H9 (cell line): ENCODE measurements around the gene CHN1. TPM values are rescaled to one million over a fixed set of nuclear protein-coding genes. Genes with fewer than 3 reads are reported as not detected.

ENCODE experiments used
- DNase-seq: peaks from one replicate; pipeline ENCODE4 v3.0.0-alpha.2; 2017
- H2AFZ ChIP-seq: one replicate; pipeline ENCODE4 v1.6.1; 2013; ENCODE audit warnings: mild to moderate bottlenecking, low read length, control low read depth, moderate library complexity
- H2AK5ac ChIP-seq: 2 replicates; pipeline ENCODE4 v1.6.1; 2013; ENCODE audit warnings: low read length, control low read depth, mixed read lengths; ENCODE audit not compliant: insufficient read length
- H2BK120ac ChIP-seq: one replicate; pipeline ENCODE4 v1.6.1; 2013; ENCODE audit warnings: low read depth, mild to moderate bottlenecking, low read length, control low read depth, inconsistent platforms; ENCODE audit not compliant: poor library complexity, severe bottlenecking
- H2BK12ac ChIP-seq: 2 replicates; pipeline ENCODE4 v1.6.1; 2013; ENCODE audit warnings: low read length, control low read depth, mixed read lengths, low read depth; ENCODE audit not compliant: insufficient read length
- H2BK15ac ChIP-seq: 2 replicates; pipeline ENCODE4 v1.6.1; 2013; ENCODE audit warnings: low read depth, low read length, control low read depth
- H2BK20ac ChIP-seq: one replicate; pipeline ENCODE4 v1.6.1; 2013; ENCODE audit warnings: low read depth, mild to moderate bottlenecking, low read length, control low read depth, inconsistent platforms; ENCODE audit not compliant: poor library complexity, severe bottlenecking
- H2BK5ac ChIP-seq: 2 replicates; pipeline ENCODE4 v1.6.1; 2013; ENCODE audit warnings: low read length, control low read depth, mixed read lengths; ENCODE audit not compliant: insufficient read length
- H3K14ac ChIP-seq: 2 replicates; pipeline ENCODE4 v1.6.1; 2013; ENCODE audit warnings: low read length, control low read depth; ENCODE audit not compliant: insufficient read depth
- H3K18ac ChIP-seq: 2 replicates; pipeline ENCODE4 v1.6.1; 2013; ENCODE audit warnings: low read depth, mild to moderate bottlenecking, mixed read lengths, low read length, control low read depth; ENCODE audit not compliant: insufficient read length
- H3K23ac ChIP-seq: 2 replicates; pipeline ENCODE4 v1.6.1; 2013; ENCODE audit warnings: low read length, control low read depth, mixed read lengths, low read depth; ENCODE audit not compliant: insufficient read length
- H3K23me2 ChIP-seq: 2 replicates; pipeline ENCODE4 v1.6.1; 2013; ENCODE audit warnings: low read depth, mild to moderate bottlenecking, mixed read lengths, low read length, control low read depth; ENCODE audit not compliant: insufficient read length, poor library complexity, severe bottlenecking
- H3K27ac ChIP-seq: 2 replicates; pipeline ENCODE4 v1.5.1; 2013; ENCODE audit warnings: low read length, control low read depth, mixed read lengths, low read depth; ENCODE audit not compliant: insufficient read length
- H3K27me3 ChIP-seq: 2 replicates; pipeline ENCODE4 v1.6.1; 2013; ENCODE audit warnings: low read length, control low read depth, inconsistent platforms; ENCODE audit not compliant: insufficient read depth
- H3K4ac ChIP-seq: 2 replicates; pipeline ENCODE4 v1.6.1; 2013; ENCODE audit warnings: low read depth, mild to moderate bottlenecking, control low read depth, inconsistent platforms, low read length, moderate library complexity
- H3K4me1 ChIP-seq: 2 replicates; pipeline ENCODE4 v1.6.1; 2013; ENCODE audit warnings: low read length, control low read depth, inconsistent platforms; ENCODE audit not compliant: insufficient read depth
- H3K4me2 ChIP-seq: 2 replicates; pipeline ENCODE4 v1.6.1; 2013; ENCODE audit warnings: low read length, control low read depth, mixed read lengths; ENCODE audit not compliant: insufficient read length, insufficient read depth
- H3K56ac ChIP-seq: 2 replicates; pipeline ENCODE4 v1.6.1; 2013; ENCODE audit warnings: low read depth, mild to moderate bottlenecking, mixed read lengths, low read length, control low read depth; ENCODE audit not compliant: insufficient read length
- H3K79me1 ChIP-seq: 2 replicates; pipeline ENCODE4 v1.6.1; 2013; ENCODE audit warnings: low read depth, mild to moderate bottlenecking, moderate library complexity, low read length, control low read depth, inconsistent platforms; ENCODE audit not compliant: insufficient read depth, poor library complexity, severe bottlenecking
- H3K79me2 ChIP-seq: 2 replicates; pipeline ENCODE4 v1.6.1; 2013; ENCODE audit warnings: low read length, control low read depth, inconsistent platforms; ENCODE audit not compliant: insufficient read depth
- H3K9ac ChIP-seq: 2 replicates; pipeline ENCODE4 v1.6.1; 2013; ENCODE audit warnings: low read length, control low read depth, mixed read lengths; ENCODE audit not compliant: insufficient read length; ENCODE audit errors: extremely low read depth
- H3K9me3 ChIP-seq: one replicate; pipeline ENCODE4 v1.6.1; 2013; ENCODE audit warnings: low read depth, low read length, inconsistent platforms; ENCODE audit not compliant: control insufficient read depth
- H3T11ph ChIP-seq: one replicate; pipeline ENCODE4 v1.6.1; 2013; ENCODE audit warnings: mild to moderate bottlenecking, low read length, control low read depth, inconsistent platforms
- H4K20me1 ChIP-seq: one replicate; pipeline ENCODE4 v1.6.1; 2013; ENCODE audit not compliant: control insufficient read depth, insufficient read length, insufficient read depth
- H4K5ac ChIP-seq: 2 replicates; pipeline ENCODE4 v1.6.1; 2013; ENCODE audit warnings: low read depth, mild to moderate bottlenecking, mixed read lengths, low read length, control low read depth; ENCODE audit not compliant: insufficient read length
- H4K8ac ChIP-seq: replicated peaks from 2 replicates; pipeline ENCODE4 v1.6.1; 2013; ENCODE audit warnings: low read length, control low read depth, mixed read lengths, low read depth; ENCODE audit not compliant: insufficient read length
- H4K91ac ChIP-seq: 2 replicates; pipeline ENCODE4 v1.6.1; 2013; ENCODE audit warnings: low read depth, mild to moderate bottlenecking, moderate library complexity, mixed read lengths, low read length, control low read depth; ENCODE audit not compliant: insufficient read length
- H3K27ac Mint-ChIP-seq, 3 experiments: 2 replicates in 2 of 3; 3 replicates in 1 of 3; pipeline ENCODE4 v1.8.0; 2020 to 2021; ENCODE audit warnings: mixed read lengths in 3 of 3, mild to moderate bottlenecking in 1 of 3, moderate library complexity in 1 of 3
- H3K27me3 Mint-ChIP-seq: 2 replicates; pipeline ENCODE4 v1.8.0; 2021; ENCODE audit warnings: low read depth, mild to moderate bottlenecking, moderate library complexity, mixed read lengths
- H3K36me3 Mint-ChIP-seq, 3 experiments: 2 replicates in 2 of 3; 3 replicates in 1 of 3; pipeline ENCODE4 v1.8.0; 2020 to 2021; ENCODE audit warnings: low read depth in 3 of 3, mixed read lengths in 3 of 3; ENCODE audit not compliant: insufficient read depth in 1 of 3
- H3K4me1 Mint-ChIP-seq, 2 experiments: 2 replicates each; pipeline ENCODE4 v1.8.0; 2020; ENCODE audit warnings: mixed read lengths in 2 of 2
- H3K4me3 Mint-ChIP-seq, 2 experiments: 2 replicates in 1 of 2; 3 replicates in 1 of 2; pipeline ENCODE4 v1.8.0; 2020 to 2021; ENCODE audit warnings: mild to moderate bottlenecking in 2 of 2, mixed read lengths in 2 of 2, moderate library complexity in 1 of 2
- H3K9me3 Mint-ChIP-seq, 2 experiments: 2 replicates in 1 of 2; 3 replicates in 1 of 2; pipeline ENCODE4 v1.8.0; 2020; ENCODE audit warnings: mild to moderate bottlenecking in 2 of 2, mixed read lengths in 2 of 2, moderate library complexity in 1 of 2
- CTCF ChIP-seq: fragments of 200-600 bp; sonication (generic); conservative IDR thresholded peaks from 3 replicates; pipeline ENCODE4 v1.8.0; 2021; ENCODE audit warnings: antibody characterized with exemption, mild to moderate bottlenecking
- WGBS: extraction: QIAGEN DNeasy Blood & Tissue Kit; methylation state at CpG from one replicate; pipeline ENCODE4 v1.1.7; 2013; ENCODE audit warnings: missing lambda C conversion rate, low lambda C conversion rate, mixed read lengths; ENCODE audit not compliant: insufficient read length; ENCODE audit errors: extremely low coverage; 5-methylcytosine and 5-hydroxymethylcytosine counted together
- total RNA-seq: library from RNA; stranded (reverse); gene quantifications from 2 replicates; pipeline ENCODE4 v1.2.1, GENCODE V29; 2021

The CHN1 gene
- total RNA-seq, 1 experiment from 2014 or later = 33.9 TPM

GRCh38 chr2:174784909-174785308, 220.3 kb downstream of the CHN1 start:
- H3K4me1 Mint-ChIP-seq = peaks cover 54 to 61% of the 10 kb centered on the region in 2 experiments
- Histone ChIP-seq H4K20me1 (no peaks in the 10 kb centered on the region), H2BK15ac (no peak overlapping the region), H3K9ac (no peak overlapping the region), H3K79me1 (no peaks in the 10 kb centered on the region), H3K14ac (no peak overlapping the region), H4K91ac (no peak overlapping the region), H3K23ac (no peak overlapping the region), H2BK20ac (no peak overlapping the region), H3K79me2 (no peaks in the 10 kb centered on the region), H3K27ac (no peak overlapping the region), H3T11ph (no peak overlapping the region), H2AFZ (no peak overlapping the region), H3K23me2 (no peaks in the 10 kb centered on the region), H4K5ac (no peak overlapping the region), H3K9me3 (no peaks in the 10 kb centered on the region), H2BK120ac (no peak overlapping the region), H2BK12ac (no peak overlapping the region), H3K27me3 (no peaks in the 10 kb centered on the region), H3K18ac (no peak overlapping the region), H3K4me1 (peaks cover 10% of the 10 kb centered on the region; the same call in 1 of the 2 replicates), H2BK5ac (no peak overlapping the region), H3K4ac (no peak overlapping the region), H3K56ac (no peak overlapping the region), H3K4me2 (no peak overlapping the region), H2AK5ac (no peak overlapping the region), H4K8ac (no peak overlapping the region)
- no peak overlapping the region for H3K27ac Mint-ChIP-seq
- peaks cover 5% of the 10 kb centered on the region for H3K27me3 Mint-ChIP-seq
- no peak for DNase-seq
- H3K9me3 Mint-ChIP-seq = no peaks in the 10 kb centered on the region
- no peaks in the 10 kb centered on the region; a peak in 1 of 7 replicates for H3K36me3 Mint-ChIP-seq
- WGBS = no CpG with 5 or more reads among the region's 5 CpGs
- TF ChIP-seq CTCF = no peak
- H3K4me3 Mint-ChIP-seq = no peak overlapping the region
